Naive thymus-derived CD4-positive, alpha-beta T cell (primary cell): Measurements from ENCODE around the gene PLCB3. TPM values are rescaled to one million over a fixed set of nuclear protein-coding genes. Genes with fewer than 3 reads are reported as not detected.

Experiments used
- ATAC-seq: fragments of 150-1000 bp; cut with Tn5 transposase; 2 replicates; pipeline ENCODE4 v1.10.0; 2021; ENCODE audit warnings: mild to moderate bottlenecking, moderate library complexity
- CTCF ChIA-PET: fragments of 350-600 bp; sonication (Branson Sonifier 250); formaldehyde crosslinking; loops from one replicate; lab custom pipeline; 2021; ENCODE audit warnings: antibody characterized with exemption; lab: Charles Lee
- POLR2A ChIA-PET: fragments of 350-600 bp; sonication (Branson Sonifier 250); formaldehyde crosslinking; loops from one replicate; lab custom pipeline; 2021; ENCODE audit warnings: antibody characterized with exemption, inconsistent platforms; lab: Charles Lee
- DNase-seq, 9 donors: peaks; one replicate each; pipeline versions ENCODE4 v3.0.0 to v3.0.0-alpha.2; 2020 to 2022; ENCODE audit warnings: mixed read lengths in 1 of 9
- H3K27ac ChIP-seq: one replicate; pipeline ENCODE4 v1.7.0; 2013; ENCODE audit warnings: mild to moderate bottlenecking, low read depth, low read length, moderate library complexity
- H3K27me3 ChIP-seq, 2 donors: one replicate each; pipeline ENCODE4 v1.7.0; 2013; ENCODE audit warnings: low read length in 2 of 2, mild to moderate bottlenecking in 2 of 2, moderate library complexity in 2 of 2; ENCODE audit not compliant: control insufficient read depth in 2 of 2, insufficient read depth in 2 of 2
- H3K36me3 ChIP-seq, 3 experiments: 1 replicate in 2 of 3; 2 replicates in 1 of 3; pipeline ENCODE4 v1.7.0; 2013; ENCODE audit warnings: low read length in 3 of 3, mild to moderate bottlenecking in 3 of 3, moderate library complexity in 1 of 3; ENCODE audit not compliant: insufficient read depth in 3 of 3, control insufficient read depth in 2 of 3
- H3K4me1 ChIP-seq, 2 donors: one replicate each; pipeline ENCODE4 v1.7.0; 2013; ENCODE audit warnings: low read length in 2 of 2, mild to moderate bottlenecking in 2 of 2, moderate library complexity in 1 of 2; ENCODE audit not compliant: control insufficient read depth in 2 of 2, insufficient read depth in 2 of 2
- H3K4me3 ChIP-seq: 2 replicates; pipeline ENCODE4 v1.7.0; 2013; ENCODE audit warnings: mild to moderate bottlenecking, low read length
- H3K9me3 ChIP-seq, 3 experiments: 1 replicate in 2 of 3; 2 replicates in 1 of 3; pipeline ENCODE4 v1.7.0; 2013; ENCODE audit warnings: low read length in 3 of 3; ENCODE audit not compliant: control insufficient read depth in 2 of 3
- H3K27ac Mint-ChIP-seq, 9 donors: one replicate each; pipeline ENCODE4 v1.8.0; 2020 to 2022; ENCODE audit warnings: mixed read lengths in 9 of 9, mild to moderate bottlenecking in 8 of 9, moderate library complexity in 5 of 9, inconsistent platforms in 2 of 9
- H3K27me3 Mint-ChIP-seq, 5 donors: one replicate each; pipeline ENCODE4 v1.8.0; 2021 to 2022; ENCODE audit warnings: mixed read lengths in 5 of 5, mild to moderate bottlenecking in 1 of 5
- H3K36me3 Mint-ChIP-seq, 5 donors: one replicate each; pipeline ENCODE4 v1.8.0; 2020 to 2022; ENCODE audit warnings: mixed read lengths in 5 of 5, mild to moderate bottlenecking in 3 of 5, inconsistent platforms in 1 of 5
- H3K4me1 Mint-ChIP-seq, 7 donors: one replicate each; pipeline ENCODE4 v1.8.0; 2020 to 2022; ENCODE audit warnings: mixed read lengths in 7 of 7, mild to moderate bottlenecking in 3 of 7, inconsistent platforms in 1 of 7
- H3K4me3 Mint-ChIP-seq, 10 donors: one replicate each; pipeline ENCODE4 v1.8.0; 2020 to 2022; ENCODE audit warnings: mild to moderate bottlenecking in 10 of 10, mixed read lengths in 10 of 10, moderate library complexity in 6 of 10, inconsistent platforms in 2 of 10
- H3K9me3 Mint-ChIP-seq, 11 donors: one replicate each; pipeline ENCODE4 v1.8.0; 2020 to 2022; ENCODE audit warnings: mixed read lengths in 11 of 11, mild to moderate bottlenecking in 4 of 11, inconsistent platforms in 1 of 11, moderate library complexity in 1 of 11
- intact Hi-C, 2 donors: fragments of 100-400 bp; cut with micrococcal nuclease; formaldehyde crosslinking; loops; one replicate each; pipeline ENCODE4 v1.15.1; 2023
- polyA plus RNA-seq, 2 donors: library from polyadenylated mRNA; unstranded; fragments of 300-500 nt; fragmentation: Illumina TruSeq; gene quantifications; one replicate each; pipeline ENCODE4 v1.2.3, GENCODE V29; 2021
- total RNA-seq, 6 experiments: library from RNA in 5 of 6; stranded (reverse) in 5 of 6; gene quantifications; 1 replicate in 5 of 6; 2 replicates in 1 of 6; pipeline ENCODE4 v1.2.3 and lab custom pipeline; 2021 to 2026

PLCB3 gene
- total and polyA plus RNA-seq, 7 experiments from 2014 or later, result 0.19 to 12.1 (median 7.1) TPM

DNA sequence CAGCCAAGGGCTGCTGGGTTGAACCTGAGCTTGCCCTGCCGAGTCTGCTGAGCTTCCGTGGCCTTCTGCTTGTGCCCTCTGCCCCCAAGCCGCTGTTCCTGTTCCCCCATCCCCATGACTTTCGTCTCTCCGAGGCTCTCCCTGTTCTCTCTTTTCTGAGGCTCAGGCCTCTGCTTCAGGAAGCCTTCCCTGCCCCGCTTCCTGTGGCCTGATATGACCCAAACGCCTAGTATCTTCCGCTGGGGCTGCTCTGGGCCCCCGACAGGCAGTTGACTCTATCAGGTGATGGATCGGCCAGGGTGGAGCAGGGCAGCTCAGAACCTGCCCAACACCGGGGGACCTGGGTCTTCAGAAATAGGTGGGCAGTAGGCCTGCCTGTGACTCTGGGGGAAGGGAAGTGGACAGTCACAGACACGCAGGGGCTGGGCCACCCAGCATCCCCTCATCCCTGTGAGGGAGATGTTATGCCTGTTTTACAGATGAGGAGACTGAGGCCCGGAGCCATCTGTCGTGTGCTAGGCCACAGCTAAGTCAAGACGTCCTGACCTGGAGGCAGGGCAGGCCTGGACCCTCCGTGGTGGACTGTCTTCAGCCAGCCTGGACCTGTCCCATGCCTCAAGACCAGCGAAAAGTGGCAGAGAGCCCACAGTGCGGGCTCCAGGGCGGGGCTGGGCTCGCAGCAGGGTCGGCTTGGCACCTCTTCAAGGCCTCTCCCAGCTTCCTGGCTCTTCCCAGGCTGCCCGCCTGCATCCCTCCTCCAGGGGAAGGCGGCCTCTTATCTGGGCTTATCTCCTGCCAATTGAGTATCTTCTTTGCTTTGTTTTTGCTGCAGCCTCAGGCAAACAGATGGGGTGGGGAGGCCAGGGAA lies 16.9 kb downstream of the PLCB3 start:
- no peak for DNase-seq
- H3K9me3 Mint-ChIP-seq, result peaks cover 0 to 15% (median 0%) of the 10 kb centered on the region in 11 donors
- peaks cover 0 to 7% (median 0%) of the 10 kb centered on the region in 3 experiments for H3K36me3 ChIP-seq
- H3K4me3 Mint-ChIP-seq, result peak overlapping the region; percentile 87 to 100 (median 97)
- ChIA-PET CTCF (interaction anchor here (1.1 to 5.8 kb wide), 4 partner anchors 18 to 67 kb away, joined by 5 to 66 read pairs (median 7); partner anchors contain the start of genes FERMT3, PLCB3 and TRMT112), POLR2A (interaction anchor here (0.6 to 7.0 kb wide), 13 partner anchors 13 to 1623 kb away, joined by 3 to 154 read pairs (median 5); partner anchors contain the start of genes BAD, CATSPERZ, ESRRA and FERMT3)
- H3K36me3 Mint-ChIP-seq, result peaks cover 0 to 6% (median 0%) of the 10 kb centered on the region in 5 donors
- H3K27me3 ChIP-seq, result no peaks in the 10 kb centered on the region
- no peaks in the 10 kb centered on the region for H3K27me3 Mint-ChIP-seq
- H3K4me3 ChIP-seq, result peak overlapping the region; percentile 91
- intact Hi-C loops, result no loop called here
- peaks cover 8 to 10% of the 10 kb centered on the region in 2 donors for H3K4me1 ChIP-seq
- H3K27ac Mint-ChIP-seq, result peak overlapping the region; percentile 70 to 99 (median 96)
- no peaks in the 10 kb centered on the region for H3K9me3 ChIP-seq
- peaks cover 8 to 29% (median 24%) of the 10 kb centered on the region in 7 donors for H3K4me1 Mint-ChIP-seq
- H3K27ac ChIP-seq, result peak overlapping the region; percentile 95
- no peak for ATAC-seq

DNA sequence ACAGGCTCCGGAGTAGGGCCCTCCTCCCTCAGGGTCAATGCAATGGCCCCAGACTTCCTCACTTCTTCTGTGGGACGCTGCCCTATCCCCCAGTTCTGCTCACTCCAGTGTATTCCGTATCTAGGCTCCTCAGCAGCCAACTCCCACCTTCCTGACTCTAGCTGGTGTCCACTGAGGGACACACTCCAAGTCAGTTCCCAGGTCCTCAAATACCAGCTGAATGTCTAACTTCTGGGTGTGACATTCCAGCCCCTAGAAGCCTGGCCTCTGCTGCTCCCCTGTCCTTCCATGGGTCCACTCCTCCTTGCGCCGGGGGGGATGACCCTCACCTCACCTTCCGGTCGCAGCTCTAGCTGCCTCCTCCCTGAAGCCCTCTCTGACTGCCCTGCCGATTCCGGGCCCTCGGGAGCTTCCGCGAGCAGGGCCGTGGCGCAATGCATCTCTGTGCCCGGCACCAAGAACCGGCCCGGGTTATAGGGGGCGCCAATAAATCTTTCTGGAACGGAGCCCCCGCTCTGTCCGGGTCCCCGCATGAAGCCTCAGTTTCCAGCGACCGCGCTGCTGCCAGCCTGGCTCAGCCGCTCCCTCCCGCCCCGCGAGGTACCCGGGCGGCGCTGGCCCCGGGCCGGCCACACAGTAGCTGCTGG lies 17.7 kb downstream of the PLCB3 start:
- H3K27ac ChIP-seq, result peak overlapping the region; percentile 95
- DNase-seq (peak in 2 of 9 donors; percentile 22 to 63), ATAC-seq (no peak)
- H3K27ac Mint-ChIP-seq, result peak overlapping the region; percentile 70 to 99 (median 96)
- POLR2A ChIA-PET, result interaction anchor here (0.7 to 7.0 kb wide), 12 partner anchors 13 to 99 kb away, joined by 3 to 154 read pairs (median 10); partner anchors contain the start of genes BAD, CATSPERZ, ESRRA and FERMT3
- H3K27me3 Mint-ChIP-seq, result no peaks in the 10 kb centered on the region
- H3K27me3 ChIP-seq, result no peaks in the 10 kb centered on the region
- no peaks in the 10 kb centered on the region for H3K9me3 ChIP-seq
- H3K4me3 Mint-ChIP-seq, result peak overlapping the region; percentile 95 to 100 (median 98)
- CTCF ChIA-PET, result interaction anchor here (0.5 to 5.8 kb wide), 7 partner anchors 17 to 68 kb away, joined by 3 to 66 read pairs (median 5); partner anchors contain the start of genes FERMT3, PLCB3 and TRMT112
- intact Hi-C loops, result loop anchor here (1.0 kb wide), 6 partner anchors 18 to 65 kb away; partner anchors contain the start of genes PLCB3 (in 2 of the 2), DNAJC4 (in 1 of the 2), NUDT22 (in 1 of the 2) and PPP1R14B (in 1 of the 2)
- H3K36me3 ChIP-seq, result peaks cover 0 to 7% (median 0%) of the 10 kb centered on the region in 3 experiments
- H3K4me1 Mint-ChIP-seq, result peaks cover 8 to 29% (median 24%) of the 10 kb centered on the region in 7 donors
- peaks cover 8 to 10% of the 10 kb centered on the region in 2 donors for H3K4me1 ChIP-seq
- peaks cover 0 to 15% (median 0%) of the 10 kb centered on the region in 11 donors for H3K9me3 Mint-ChIP-seq
- H3K4me3 ChIP-seq, result peak overlapping the region; percentile 91
- peaks cover 0 to 6% (median 0%) of the 10 kb centered on the region in 5 donors for H3K36me3 Mint-ChIP-seq

DNA sequence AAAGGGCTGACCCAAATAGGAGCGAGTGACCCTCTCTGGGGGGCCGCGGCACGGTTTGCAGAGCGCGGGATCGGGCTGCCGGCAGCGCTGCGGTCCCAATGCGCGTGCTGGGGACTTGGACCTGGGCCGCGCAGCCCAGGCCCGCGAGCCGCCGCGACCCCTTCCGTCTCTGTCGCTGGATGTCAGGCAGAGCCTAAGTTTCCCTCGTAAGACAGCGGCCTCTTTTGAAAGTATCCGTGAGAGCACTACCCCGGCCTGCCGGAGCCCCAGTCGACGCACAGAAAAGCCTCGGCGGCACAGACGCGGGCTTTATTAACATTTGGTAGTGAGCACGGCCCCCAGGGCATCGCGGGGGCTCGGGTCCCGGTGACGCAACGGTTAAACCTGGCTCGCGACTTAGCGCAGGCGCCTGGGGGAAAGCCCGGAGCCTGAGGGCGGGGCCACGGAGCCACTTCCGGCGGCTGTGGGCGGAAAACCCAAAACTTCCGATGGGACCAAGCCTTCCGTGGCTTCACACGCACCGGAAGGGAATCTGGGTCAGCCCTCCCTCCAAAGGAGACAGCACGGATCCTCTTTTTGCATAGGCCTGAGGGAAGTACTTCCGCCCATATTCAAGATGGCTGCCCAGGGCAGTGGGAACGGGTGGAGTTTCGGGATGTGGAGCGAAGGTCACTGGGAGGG lies 18.4 kb downstream of the PLCB3 start:
- intact Hi-C loops, result loop anchor here (1.0 to 2.0 kb wide), 15 partner anchors 16 to 599 kb away; partner anchors contain the start of genes CCDC88B (in 2 of the 2), DNAJC4 (in 2 of the 2), ESRRA (in 2 of the 2) and FKBP2 (in 2 of the 2)
- Mint-ChIP-seq H3K27me3 (no peaks in the 10 kb centered on the region), H3K4me3 (peak overlapping the region; percentile 95 to 100 (median 98)), H3K36me3 (peaks cover 0 to 6% (median 0%) of the 10 kb centered on the region in 5 donors), H3K27ac (peak overlapping the region; percentile 94 to 99 (median 99)), H3K4me1 (peaks cover 8 to 29% (median 24%) of the 10 kb centered on the region in 7 donors), H3K9me3 (peaks cover 0 to 15% (median 0%) of the 10 kb centered on the region in 11 donors)
- POLR2A ChIA-PET, result interaction anchor here (0.6 to 7.0 kb wide), 19 partner anchors 13 to 1229 kb away, joined by 3 to 154 read pairs (median 5); partner anchors contain the start of genes BAD, CATSPERZ, CCDC88B and ESRRA
- Histone ChIP-seq H3K4me1 (peaks cover 8 to 10% of the 10 kb centered on the region in 2 donors), H3K27ac (peak overlapping the region; percentile 95), H3K36me3 (peaks cover 0 to 7% (median 0%) of the 10 kb centered on the region in 3 experiments), H3K9me3 (no peaks in the 10 kb centered on the region), H3K27me3 (no peaks in the 10 kb centered on the region), H3K4me3 (peak overlapping the region; percentile 91)
- DNase-seq, result peak; percentile 89 to 98 (median 98)
- ATAC-seq, result peak; percentile 82
- CTCF ChIA-PET, result interaction anchor here (0.5 to 5.8 kb wide), 9 partner anchors 12 to 64 kb away, joined by 3 to 66 read pairs (median 4); partner anchors contain the start of genes FERMT3, PLCB3, PRDX5 and TRMT112

DNA sequence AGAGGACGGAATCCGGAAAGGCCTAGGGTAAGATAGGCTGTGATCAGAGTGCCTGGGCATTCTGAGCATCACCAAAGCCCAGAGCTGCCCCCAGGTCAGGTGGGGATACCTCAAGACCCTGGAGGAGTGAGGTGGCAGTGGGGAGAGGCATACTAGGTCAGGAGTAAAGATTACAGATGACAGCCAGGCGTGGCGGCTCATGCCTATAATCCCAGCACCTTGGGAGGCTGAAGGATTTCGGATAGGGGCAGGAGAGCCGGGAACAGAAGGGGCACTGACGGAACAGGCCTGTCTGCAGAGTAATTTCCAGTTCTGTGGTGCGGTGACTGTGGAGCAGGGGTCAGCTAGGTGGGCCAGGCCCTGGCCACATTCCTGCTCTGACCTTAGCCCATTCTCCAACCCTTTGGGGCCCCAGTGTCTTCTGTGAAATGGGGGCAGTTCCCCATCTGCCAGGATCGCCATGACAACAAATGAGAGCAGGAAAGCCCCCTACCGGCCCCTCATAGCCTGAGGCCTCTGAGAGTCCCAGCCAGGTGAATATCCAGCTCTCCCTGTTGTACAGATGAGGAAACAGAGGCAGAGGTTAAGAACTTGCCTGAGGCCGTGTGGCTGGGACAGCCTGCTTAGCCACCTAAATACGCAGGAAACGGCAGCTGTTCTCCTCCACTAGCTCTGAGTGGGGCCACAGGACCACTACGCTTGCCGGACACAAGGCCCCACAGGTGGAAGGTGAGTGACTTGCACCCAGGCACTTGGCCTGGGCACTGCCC lies 23.9 kb downstream of the PLCB3 start:
- H3K4me1 ChIP-seq, result no peaks in the 10 kb centered on the region
- Mint-ChIP-seq H3K27me3 (no peaks in the 10 kb centered on the region), H3K36me3 (peaks cover 0 to 5% (median 5%) of the 10 kb centered on the region in 5 donors), H3K4me3 (peak overlapping the region in 1 of 10 donors; percentile 56), H3K27ac (no peak overlapping the region), H3K4me1 (peaks cover 0 to 15% (median 6%) of the 10 kb centered on the region in 7 donors), H3K9me3 (peaks cover 0 to 16% (median 0%) of the 10 kb centered on the region in 11 donors)
- H3K27ac ChIP-seq, result no peak overlapping the region
- no peaks in the 10 kb centered on the region for H3K9me3 ChIP-seq
- ChIA-PET POLR2A (interaction anchor here (1.0 kb wide), 1 partner anchor 9 kb away, joined by 3 read pairs; the partner anchor contains the start of gene BAD), CTCF (interaction anchor here (1.5 kb wide), 1 partner anchor 25 kb away, joined by 3 read pairs; no protein-coding TSS in a partner anchor)
- peaks cover 0 to 24% (median 0%) of the 10 kb centered on the region in 3 experiments for H3K36me3 ChIP-seq
- intact Hi-C loops, result no loop called here
- no peak overlapping the region for H3K4me3 ChIP-seq
- DNase-seq, result no peak
- no peak for ATAC-seq
- no peaks in the 10 kb centered on the region for H3K27me3 ChIP-seq

DNA sequence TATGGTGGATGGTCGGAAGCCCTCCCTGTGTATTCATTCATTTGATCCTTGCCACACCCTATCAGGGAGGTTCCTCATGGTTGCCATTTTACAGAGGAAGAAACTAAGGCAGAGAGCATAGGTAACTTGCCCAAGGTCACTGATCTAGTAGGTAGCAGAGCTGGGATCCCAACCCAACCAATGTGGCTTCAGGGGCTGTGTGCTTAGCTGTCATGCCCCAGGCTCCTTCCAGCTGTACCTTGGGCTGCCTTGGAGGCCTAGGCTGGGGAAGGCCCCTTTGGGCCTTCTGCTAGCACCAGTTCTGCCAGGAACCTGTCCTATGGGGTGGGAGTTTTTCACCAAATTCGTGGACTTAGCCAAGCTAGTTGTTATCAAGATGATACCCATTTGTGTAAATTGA lies 24.5 kb downstream of the PLCB3 start:
- ATAC-seq (no peak), DNase-seq (no peak)
- no peak overlapping the region for H3K4me3 ChIP-seq
- peaks cover 0 to 24% (median 0%) of the 10 kb centered on the region in 3 experiments for H3K36me3 ChIP-seq
- H3K4me3 Mint-ChIP-seq, result no peak overlapping the region
- H3K27me3 Mint-ChIP-seq, result no peaks in the 10 kb centered on the region
- POLR2A ChIA-PET, result no interaction called here
- no peaks in the 10 kb centered on the region for H3K4me1 ChIP-seq
- CTCF ChIA-PET, result interaction anchor here (1.5 kb wide), 1 partner anchor 25 kb away, joined by 3 read pairs; no protein-coding TSS in a partner anchor
- H3K4me1 Mint-ChIP-seq, result peaks cover 0 to 12% (median 5%) of the 10 kb centered on the region in 7 donors
- intact Hi-C loops, result no loop called here
- H3K27me3 ChIP-seq, result no peaks in the 10 kb centered on the region
- H3K9me3 Mint-ChIP-seq, result peaks cover 0 to 11% (median 0%) of the 10 kb centered on the region in 11 donors
- H3K9me3 ChIP-seq, result no peaks in the 10 kb centered on the region
- no peak overlapping the region for H3K27ac Mint-ChIP-seq
- no peak overlapping the region for H3K27ac ChIP-seq
- peaks cover 0 to 5% (median 5%) of the 10 kb centered on the region in 5 donors for H3K36me3 Mint-ChIP-seq
